ENCODE measurements around the gene VDAC1.

- TF ChIP-seq POLR2A (IDR thresholded peaks at IDR 0.05; ENCODE audit: low read length), result no peak
- TF ChIP-seq GATA1 (IDR thresholded peaks at IDR 0.05; ENCODE audit: low read depth, low read length), result no peak
Observed at GRCh38 chr5:133996683-133997252, 8.0 kb downstream of the VDAC1 start.
